Stimulated activated naive B cell treated with anti-CD40 and anti-IgM and Interleukin-4, amounts not matched to agents 10 μg/mL and 1 μg/mL and 100 μg/mL, for 72 hours (primary cell): ENCODE results near the gene KANSL1.
"Not testable (repeated sequence)": the region's sequence is repeated elsewhere in the genome, so short reads cannot be mapped to it uniquely, and the experiment has no call there.

Experiments used
- ATAC-seq, 2 donors: fragments of 150-1000 bp; cut with Tn5 transposase; replicated peaks; 2 replicates each; pipeline ENCODE4 v1.10.0; 2021; ENCODE audit warnings: moderate library complexity in 1 of 2
- DNase-seq: peaks from one replicate; pipeline ENCODE4 v3.0.0; 2021
- H3K27ac Mint-ChIP-seq: one replicate; pipeline ENCODE4 v1.8.0; 2022; ENCODE audit warnings: mild to moderate bottlenecking, mixed read lengths
- H3K27me3 Mint-ChIP-seq, 2 donors: one replicate each; pipeline ENCODE4 v1.8.0; 2022; ENCODE audit warnings: mixed read lengths in 2 of 2
- H3K36me3 Mint-ChIP-seq, 2 donors: one replicate each; pipeline ENCODE4 v1.8.0; 2022; ENCODE audit warnings: mixed read lengths in 2 of 2, mild to moderate bottlenecking in 1 of 2
- H3K4me1 Mint-ChIP-seq, 2 donors: one replicate each; pipeline ENCODE4 v1.8.0; 2022; ENCODE audit warnings: mixed read lengths in 2 of 2, mild to moderate bottlenecking in 1 of 2
- H3K4me3 Mint-ChIP-seq, 2 donors: one replicate each; pipeline ENCODE4 v1.8.0; 2022; ENCODE audit warnings: mild to moderate bottlenecking in 2 of 2, mixed read lengths in 2 of 2, moderate library complexity in 1 of 2
- H3K9me3 Mint-ChIP-seq, 2 donors: one replicate each; pipeline ENCODE4 v1.8.0; 2022; ENCODE audit warnings: mixed read lengths in 2 of 2, mild to moderate bottlenecking in 1 of 2

The KANSL1 gene

GRCh38 chr17:46193151-46193625 is at the start of gene KANSL1:
Gene KANSL1 (minus strand): TSS chr17:46193429. CDS start chr17:46172143, 21,286 bp downstream.
- DNase-seq (peak; percentile 89), ATAC-seq (peak; percentile 65 to 74)
- H3K27ac Mint-ChIP-seq = peak within 1 kb of the TSS; percentile 98
- H3K4me3 Mint-ChIP-seq = peak within 1 kb of the TSS; percentile 96
- H3K27me3 Mint-ChIP-seq = no peaks in the 10 kb centered on the region
- peaks cover 9 to 29% of the 10 kb centered on the region in 2 donors for H3K36me3 Mint-ChIP-seq
- peaks cover 27 to 50% of the 10 kb centered on the region in 2 donors for H3K4me1 Mint-ChIP-seq
- H3K9me3 Mint-ChIP-seq = no peaks in the 10 kb centered on the region

- not testable (repeated sequence) for H3K27ac Mint-ChIP-seq, H3K4me1 Mint-ChIP-seq, ATAC-seq, H3K4me3 Mint-ChIP-seq, H3K27me3 Mint-ChIP-seq, H3K36me3 Mint-ChIP-seq, H3K9me3 Mint-ChIP-seq, DNase-seq
Measured at GRCh38 chr17:46231359-46231758, 38.1 kb upstream of the KANSL1 start.

GRCh38 chr17:46225274-46225794 is 32.1 kb upstream of the KANSL1 start:
- ATAC-seq (peak; percentile 100), DNase-seq (peak; percentile 96)
- H3K4me1 Mint-ChIP-seq, H3K27me3 Mint-ChIP-seq, H3K9me3 Mint-ChIP-seq, H3K36me3 Mint-ChIP-seq: not testable (repeated sequence)
- Mint-ChIP-seq H3K4me3 (peak overlapping the region; percentile 91 to 93), H3K27ac (peak overlapping the region; percentile 81)

GRCh38 chr17:46224864-46225263 is 31.6 kb upstream of the KANSL1 start:
- not testable (repeated sequence) for H3K4me1 Mint-ChIP-seq, H3K9me3 Mint-ChIP-seq, DNase-seq, H3K36me3 Mint-ChIP-seq, H3K27me3 Mint-ChIP-seq
- Mint-ChIP-seq H3K27ac (peak overlapping the region; percentile 81), H3K4me3 (peak overlapping the region; percentile 91 to 93)
- peak; percentile 51 to 57 for ATAC-seq

- H3K4me1 Mint-ChIP-seq, H3K27ac Mint-ChIP-seq, H3K36me3 Mint-ChIP-seq, ATAC-seq, DNase-seq, H3K27me3 Mint-ChIP-seq, H3K9me3 Mint-ChIP-seq, H3K4me3 Mint-ChIP-seq: not testable (repeated sequence)
Measured at GRCh38 chr17:46223041-46223440, 29.8 kb upstream of the KANSL1 start.

- DNase-seq = no peak
- Mint-ChIP-seq H3K27me3 (no peaks in the 10 kb centered on the region), H3K4me1 (peaks cover 13 to 21% of the 10 kb centered on the region in 2 donors), H3K9me3 (no peaks in the 10 kb centered on the region), H3K36me3 (peaks cover 9 to 32% of the 10 kb centered on the region in 2 donors), H3K27ac (no peak overlapping the region), H3K4me3 (no peak overlapping the region)
- ATAC-seq = no peak
Measured at GRCh38 chr17:46216682-46217081, 23.5 kb upstream of the KANSL1 start.

- no peak overlapping the region for H3K27ac Mint-ChIP-seq
- DNase-seq (peak; percentile 32), ATAC-seq (peak; percentile 73 to 83)
- peaks cover 17 to 35% of the 10 kb centered on the region in 2 donors for H3K36me3 Mint-ChIP-seq
- no peaks in the 10 kb centered on the region for H3K9me3 Mint-ChIP-seq
- peaks cover 16 to 21% of the 10 kb centered on the region in 2 donors for H3K4me1 Mint-ChIP-seq
- H3K4me3 Mint-ChIP-seq = no peak overlapping the region
- H3K27me3 Mint-ChIP-seq = no peaks in the 10 kb centered on the region
Measured at GRCh38 chr17:46212634-46213435, 19.6 kb upstream of the KANSL1 start.

- no peaks in the 10 kb centered on the region for H3K27me3 Mint-ChIP-seq
- DNase-seq = no peak
- H3K27ac Mint-ChIP-seq = peak overlapping the region; percentile 42
- no peaks in the 10 kb centered on the region for H3K9me3 Mint-ChIP-seq
- peaks cover 6 to 11% of the 10 kb centered on the region in 2 donors for H3K4me1 Mint-ChIP-seq
- peaks cover 11 to 30% of the 10 kb centered on the region in 2 donors for H3K36me3 Mint-ChIP-seq
- H3K4me3 Mint-ChIP-seq = no peak overlapping the region
- no peak for ATAC-seq
Measured at GRCh38 chr17:46208997-46209396, 15.8 kb upstream of the KANSL1 start.

GRCh38 chr17:46205975-46206374 is 12.7 kb upstream of the KANSL1 start:
- no peak overlapping the region for H3K27ac Mint-ChIP-seq
- DNase-seq = no peak
- no peak overlapping the region for H3K4me3 Mint-ChIP-seq
- H3K27me3 Mint-ChIP-seq = no peaks in the 10 kb centered on the region
- ATAC-seq = no peak
- H3K9me3 Mint-ChIP-seq = no peaks in the 10 kb centered on the region
- peaks cover 0 to 6% of the 10 kb centered on the region in 2 donors for H3K4me1 Mint-ChIP-seq
- H3K36me3 Mint-ChIP-seq = peaks cover 8 to 19% of the 10 kb centered on the region in 2 donors

GRCh38 chr17:46202424-46202823 is 9.2 kb upstream of the KANSL1 start:
- Mint-ChIP-seq H3K4me1 (peaks cover 3 to 5% of the 10 kb centered on the region in 2 donors), H3K27me3 (no peaks in the 10 kb centered on the region), H3K9me3 (no peaks in the 10 kb centered on the region), H3K36me3 (peaks cover 0 to 14% of the 10 kb centered on the region in 2 donors), H3K27ac (no peak overlapping the region), H3K4me3 (no peak overlapping the region)
- ATAC-seq (no peak), DNase-seq (no peak)

GRCh38 chr17:46201491-46201890 is 8.3 kb upstream of the KANSL1 start:
- Mint-ChIP-seq H3K4me1 (peaks cover 7 to 8% of the 10 kb centered on the region in 2 donors), H3K27ac (no peak overlapping the region), H3K4me3 (no peak overlapping the region), H3K36me3 (peaks cover 3 to 18% of the 10 kb centered on the region in 2 donors), H3K27me3 (no peaks in the 10 kb centered on the region), H3K9me3 (no peaks in the 10 kb centered on the region)
- no peak for DNase-seq
- ATAC-seq = no peak

GRCh38 chr17:46200197-46200596 is 7.0 kb upstream of the KANSL1 start:
- Mint-ChIP-seq H3K27me3 (no peaks in the 10 kb centered on the region), H3K4me3 (no peak overlapping the region), H3K4me1 (peaks cover 9 to 13% of the 10 kb centered on the region in 2 donors)

GRCh38 chr17:46199379-46199778 is 6.2 kb upstream of the KANSL1 start:
- no peak for ATAC-seq
- Mint-ChIP-seq H3K4me1 (peaks cover 11 to 20% of the 10 kb centered on the region in 2 donors), H3K27me3 (no peaks in the 10 kb centered on the region), H3K27ac (no peak overlapping the region), H3K36me3 (peaks cover 3 to 4% of the 10 kb centered on the region in 2 donors), H3K9me3 (no peaks in the 10 kb centered on the region), H3K4me3 (no peak overlapping the region)
- no peak for DNase-seq

More at GRCh38 chr17:46200197-46200596, 7.0 kb upstream of the KANSL1 start:
- DNase-seq (no peak), ATAC-seq (no peak)
- Mint-ChIP-seq H3K36me3 (peaks cover 3 to 10% of the 10 kb centered on the region in 2 donors), H3K27ac (no peak overlapping the region), H3K9me3 (no peaks in the 10 kb centered on the region)

- Mint-ChIP-seq H3K27me3 (no peaks in the 10 kb centered on the region), H3K4me1 (peaks cover 13 to 25% of the 10 kb centered on the region in 2 donors), H3K36me3 (peaks cover 3 to 4% of the 10 kb centered on the region in 2 donors), H3K9me3 (no peaks in the 10 kb centered on the region), H3K4me3 (no peak overlapping the region), H3K27ac (no peak overlapping the region)
- DNase-seq (no peak), ATAC-seq (no peak)
Measured at GRCh38 chr17:46198233-46198632, 5.0 kb upstream of the KANSL1 start.

GRCh38 chr17:46197530-46197929 is 4.3 kb upstream of the KANSL1 start:
- Mint-ChIP-seq H3K9me3 (no peaks in the 10 kb centered on the region), H3K4me1 (peaks cover 13 to 25% of the 10 kb centered on the region in 2 donors), H3K27ac (no peak overlapping the region), H3K27me3 (no peaks in the 10 kb centered on the region), H3K4me3 (no peak overlapping the region), H3K36me3 (peaks cover 3 to 6% of the 10 kb centered on the region in 2 donors)
- ATAC-seq (no peak), DNase-seq (no peak)
